CD4-positive, alpha-beta T cell treated with Interleukin-2 at 100 ng/mL for 4 hours (primary cell): ENCODE measurements around the gene DMRT1.
"Not testable (repeated sequence)": the region's sequence is repeated elsewhere in the genome, so short reads cannot be mapped to it uniquely, and the experiment has no call there.

ENCODE experiments used
- DNase-seq: peaks from one replicate; pipeline ENCODE4 v3.0.0-alpha.2; 2020; ENCODE audit warnings: low spot score

The DMRT1 gene

DNA sequence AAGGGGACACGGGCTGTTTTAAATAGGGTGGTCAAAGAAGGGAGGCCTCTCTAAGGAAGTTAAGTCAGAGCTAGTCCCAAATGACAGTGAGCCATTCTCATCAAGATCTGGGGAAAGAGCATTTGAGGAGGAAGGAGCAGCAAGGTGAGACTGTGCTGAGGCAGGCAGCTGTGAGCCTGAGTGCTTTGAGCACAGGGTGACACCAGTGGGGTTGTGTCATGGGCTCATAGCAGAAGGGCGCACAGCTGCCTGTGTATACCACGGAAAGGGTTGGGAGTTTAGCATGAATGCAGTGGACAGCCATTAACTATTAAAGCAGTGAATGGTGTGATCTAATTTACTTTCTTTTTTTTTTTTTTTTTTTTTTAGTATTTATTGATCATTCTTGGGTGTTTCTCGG lies 19.2 kb downstream of the DMRT1 start:
- DNase-seq: no peak

- not testable (repeated sequence) for DNase-seq
These were observed 20.0 kb downstream of the DMRT1 start for GRCh38 chr9:861525-861924.

DNA sequence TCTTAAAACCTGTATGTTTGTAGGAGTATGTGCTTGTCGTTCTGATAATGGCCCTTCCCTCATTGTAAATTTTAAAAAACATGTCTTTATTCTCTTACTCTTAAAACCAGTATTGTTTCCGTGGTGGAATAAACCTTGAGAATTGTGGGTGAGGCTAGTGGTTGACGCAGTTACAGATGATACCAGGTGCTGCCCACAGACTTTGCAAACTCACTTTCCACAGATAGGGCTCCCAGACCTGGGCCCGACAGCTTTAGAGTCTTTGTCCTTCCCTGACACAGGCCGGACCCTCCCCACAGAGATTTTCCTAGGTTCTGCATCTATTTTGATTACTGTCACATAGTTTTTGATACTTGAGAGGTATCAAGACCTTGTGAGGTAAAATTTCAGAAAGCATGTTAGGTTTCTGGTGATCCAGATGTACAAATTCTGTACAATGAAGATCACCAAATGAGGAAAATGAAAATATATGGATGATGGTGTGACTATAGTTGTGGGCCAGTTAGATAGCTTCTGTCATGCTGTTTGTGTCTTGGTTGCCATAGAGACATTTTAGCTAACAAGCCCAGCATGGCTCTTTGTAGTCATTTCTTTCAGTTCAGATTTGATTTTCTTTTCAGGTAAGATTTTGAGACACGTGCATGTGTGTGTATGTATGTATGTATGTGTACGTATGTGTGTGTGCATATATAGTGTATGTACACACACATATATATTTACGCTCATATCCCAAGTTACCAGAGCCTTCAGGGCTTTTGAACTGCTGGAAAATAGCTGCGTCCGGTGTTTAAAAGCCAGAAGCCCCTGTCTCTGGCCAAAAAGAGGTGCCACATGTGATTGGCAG lies 33.8 kb downstream of the DMRT1 start:
- no peak for DNase-seq

DNA sequence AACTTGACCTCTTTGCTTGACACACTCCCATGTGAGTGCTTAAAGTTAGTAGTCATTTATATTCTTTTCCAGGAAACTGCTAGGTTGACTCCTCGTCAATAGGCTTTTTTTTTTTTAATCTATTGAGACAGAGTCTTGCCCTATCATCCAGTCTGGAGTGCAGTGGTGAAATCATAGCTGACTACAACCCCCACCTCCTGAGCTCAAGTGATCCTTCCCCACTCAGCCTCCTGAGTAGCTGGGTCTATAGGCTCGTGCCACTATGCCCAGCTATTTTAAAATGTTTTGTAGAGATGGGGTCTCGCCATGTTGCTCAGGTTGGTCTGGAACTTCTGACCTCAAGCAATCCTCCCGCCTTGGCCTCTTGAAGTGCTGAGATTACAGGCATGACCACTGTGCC lies 34.9 kb downstream of the DMRT1 start:
- no peak for DNase-seq

GRCh38 chr9:878239-878638 lies 36.7 kb downstream of the DMRT1 start:
- DNase-seq: no peak

DNA sequence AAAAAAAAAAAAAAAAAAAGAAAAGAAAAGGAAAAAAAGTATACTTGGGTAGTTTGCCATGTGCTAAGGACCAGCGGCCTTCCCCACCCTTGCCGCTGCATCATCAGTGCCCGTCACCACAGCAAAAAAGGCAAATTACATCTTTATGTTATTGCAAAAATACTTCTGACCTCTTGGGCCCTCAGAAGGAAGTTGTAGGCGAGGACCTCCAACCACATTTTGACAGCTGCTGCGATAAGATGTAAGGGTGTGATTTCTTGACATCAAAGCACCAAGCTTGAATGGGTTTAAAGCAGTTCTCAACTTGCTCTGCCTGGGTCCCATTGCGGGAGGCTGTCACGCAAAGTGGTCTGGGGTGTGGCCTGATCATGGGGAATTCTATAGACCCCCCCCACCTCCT lies 39.2 kb downstream of the DMRT1 start:
- no peak for DNase-seq

DNA sequence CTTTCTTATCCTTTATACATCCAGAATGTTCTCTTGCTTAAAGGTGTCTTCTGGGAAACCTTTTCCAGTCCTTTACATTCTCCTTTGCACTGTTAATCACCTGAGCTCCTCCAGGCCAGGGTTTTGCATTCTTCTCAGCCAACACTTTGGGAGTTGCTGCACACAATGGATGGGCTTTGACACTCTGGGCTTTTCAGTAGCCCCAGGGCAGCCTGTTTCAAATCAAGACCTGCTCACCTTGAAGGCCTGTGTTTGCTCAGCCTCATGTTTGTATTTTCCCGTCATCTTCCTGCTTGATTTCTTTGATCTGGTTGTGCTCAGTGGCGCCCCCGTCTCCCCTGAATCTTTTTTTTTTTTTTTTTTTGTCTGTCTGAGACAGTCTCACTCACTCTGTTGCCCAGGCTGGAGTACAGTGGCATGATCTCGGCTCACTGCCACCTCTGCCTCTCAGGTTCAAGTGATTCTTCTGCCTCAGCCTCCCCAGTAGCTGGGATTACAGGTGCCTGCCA lies 41.0 kb downstream of the DMRT1 start:
- DNase-seq: no peak

DNA sequence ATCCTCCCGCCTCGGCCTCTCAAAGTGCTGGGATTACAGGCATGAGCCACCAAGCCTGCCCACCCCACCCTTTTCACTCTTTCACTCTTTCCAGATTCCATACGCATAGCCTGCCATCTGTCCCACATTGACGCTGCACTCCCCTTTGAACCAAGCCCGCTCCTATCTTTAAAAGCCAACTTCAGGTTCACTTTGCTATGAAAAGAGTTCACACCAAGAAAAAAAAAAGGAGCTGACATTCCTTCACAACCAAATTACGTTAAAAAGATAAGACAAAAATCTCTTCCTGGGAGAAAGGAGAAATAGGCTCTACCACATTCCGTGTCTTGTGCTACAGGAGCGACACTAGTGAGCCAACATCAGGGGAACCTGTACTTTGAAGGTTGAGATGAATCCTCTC lies 41.5 kb downstream of the DMRT1 start:
- DNase-seq: no peak

GRCh38 chr9:886886-887285 lies 45.4 kb downstream of the DMRT1 start:
- DNase-seq: no peak

- DNase-seq: no peak
These were observed 50.6 kb downstream of the DMRT1 start for GRCh38 chr9:892123-892522.

DNA sequence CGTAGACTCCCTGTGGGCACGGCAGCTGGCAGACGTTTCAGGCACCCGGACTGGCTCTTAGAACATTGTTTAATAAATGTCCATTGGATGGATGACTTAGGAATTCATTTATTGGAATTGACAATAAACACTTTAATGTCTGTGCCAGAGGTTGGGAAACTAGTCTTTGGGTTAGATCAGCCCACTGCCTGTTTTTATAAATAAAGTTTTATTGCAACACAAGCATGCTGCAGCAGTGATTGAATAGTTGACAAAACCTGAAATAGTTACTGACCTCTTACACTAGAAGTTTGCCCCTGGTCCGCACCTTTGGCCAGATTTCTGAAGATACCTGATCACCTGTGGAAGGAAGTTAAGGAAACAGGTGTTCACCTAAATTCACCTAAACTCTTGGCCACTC lies 51.6 kb downstream of the DMRT1 start:
- DNase-seq: no peak

DNA sequence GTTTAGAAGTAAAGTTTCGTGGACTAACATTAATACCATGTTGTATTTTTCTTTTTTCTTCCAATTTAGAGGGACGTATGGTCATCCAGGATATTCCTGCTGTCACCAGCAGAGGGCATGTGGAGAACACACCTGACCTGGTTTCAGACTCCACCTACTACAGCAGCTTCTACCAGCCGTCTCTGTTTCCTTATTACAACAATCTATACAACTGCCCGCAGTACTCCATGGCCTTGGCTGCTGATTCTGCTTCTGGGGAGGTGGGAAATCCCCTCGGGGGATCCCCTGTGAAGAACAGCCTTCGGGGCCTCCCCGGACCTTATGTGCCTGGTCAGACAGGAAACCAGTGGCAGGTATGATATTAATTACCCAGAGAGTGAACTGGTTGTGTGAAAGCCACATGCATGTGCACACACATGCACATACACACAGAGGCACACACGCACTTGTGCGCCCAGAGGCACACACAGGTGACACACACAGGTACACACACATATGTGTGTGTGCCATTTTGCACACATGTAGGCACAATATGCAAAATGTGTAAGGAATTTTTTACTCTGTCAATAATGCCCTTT lies 52.4 kb downstream of the DMRT1 start:
- peak; percentile 52 for DNase-seq

DNA sequence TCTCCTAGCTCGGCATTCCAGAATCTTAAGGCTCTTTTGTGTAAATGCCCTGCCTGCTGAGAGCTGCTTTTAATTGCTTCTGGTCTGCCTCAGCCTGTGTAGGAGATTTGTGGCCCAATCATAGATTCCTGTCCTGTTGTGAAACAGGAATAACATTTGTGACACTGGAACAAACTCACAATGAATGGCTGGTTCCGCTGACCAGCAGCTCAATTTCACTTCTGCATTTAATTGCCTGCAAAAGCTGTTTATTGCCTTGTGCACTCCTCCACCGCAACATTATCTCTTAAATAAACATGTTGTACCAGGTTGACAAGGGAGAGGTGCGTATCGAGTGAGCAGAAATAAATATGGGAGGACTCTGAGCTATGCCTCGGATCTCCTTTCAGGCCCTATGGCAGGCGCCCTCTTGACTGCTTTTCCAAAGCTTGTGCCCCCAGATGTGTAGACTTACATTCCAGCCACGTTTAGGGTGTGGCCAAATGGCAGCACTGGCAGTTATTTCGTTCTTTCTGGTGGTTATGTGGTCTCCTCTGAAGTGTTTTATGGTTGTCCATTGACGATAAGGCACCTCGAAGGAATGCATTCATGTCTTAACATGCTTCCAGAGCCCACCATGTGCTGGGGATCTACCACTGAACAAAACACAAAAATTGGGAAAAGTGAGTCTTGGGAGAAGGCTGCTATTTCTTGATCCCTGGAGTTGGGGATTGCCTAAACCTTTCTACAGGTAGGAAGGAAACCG lies 58.1 kb downstream of the DMRT1 start:
- DNase-seq: no peak

DNA sequence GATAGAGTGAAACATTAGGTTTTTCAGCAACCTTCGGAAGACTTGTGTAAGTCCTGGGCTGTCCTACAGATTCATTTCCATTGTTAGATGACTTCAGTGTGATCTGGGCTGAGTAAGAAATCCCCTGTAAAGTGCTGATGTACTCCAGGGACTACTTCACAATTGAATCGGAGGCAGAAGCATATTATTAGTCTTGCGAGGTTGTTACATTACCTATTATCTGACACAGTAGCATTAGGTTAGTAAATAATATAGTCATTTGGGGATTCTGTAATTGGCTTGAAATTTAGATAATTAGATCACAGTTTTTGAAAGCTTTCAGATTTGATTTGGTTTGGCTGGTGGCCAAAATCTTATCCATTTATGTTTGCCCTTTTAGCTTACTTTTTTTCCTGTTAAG lies 62.4 kb downstream of the DMRT1 start:
- DNase-seq: no peak

- DNase-seq: no peak
These were observed 64.4 kb downstream of the DMRT1 start for GRCh38 chr9:905906-906305.

DNA sequence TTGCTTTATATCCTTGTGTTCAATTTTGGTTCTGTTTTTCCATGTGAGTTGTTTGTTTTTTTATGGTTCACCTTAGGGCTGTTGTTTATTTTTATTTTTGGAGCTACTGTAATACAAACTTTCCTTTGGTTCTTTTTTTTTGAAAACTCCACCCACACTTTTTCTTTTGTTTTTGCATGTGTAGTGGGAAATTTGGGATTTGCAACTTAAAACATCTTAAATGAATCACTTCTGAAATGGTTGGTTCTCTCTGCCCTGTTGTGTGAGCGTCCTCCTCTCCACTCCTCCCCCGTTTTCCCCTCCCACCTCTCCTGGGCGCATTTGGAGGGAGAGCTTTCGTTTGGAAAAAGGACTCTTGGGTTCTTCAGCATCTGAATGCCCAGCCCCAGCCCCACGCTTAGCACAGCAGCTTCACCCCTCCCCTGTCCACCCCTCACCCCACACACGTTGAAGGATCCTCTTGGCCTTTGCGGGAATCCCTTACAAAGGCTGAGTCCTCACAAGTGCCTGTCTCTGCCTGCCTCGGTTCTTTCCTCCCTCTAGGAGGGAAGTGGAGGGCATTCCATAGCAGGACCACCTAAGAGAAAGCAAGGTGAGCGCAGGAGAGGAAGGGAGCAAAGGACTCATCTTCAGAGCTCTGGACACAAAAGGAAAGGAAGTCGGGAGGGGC lies 67.2 kb downstream of the DMRT1 start:
- no peak for DNase-seq

DNA sequence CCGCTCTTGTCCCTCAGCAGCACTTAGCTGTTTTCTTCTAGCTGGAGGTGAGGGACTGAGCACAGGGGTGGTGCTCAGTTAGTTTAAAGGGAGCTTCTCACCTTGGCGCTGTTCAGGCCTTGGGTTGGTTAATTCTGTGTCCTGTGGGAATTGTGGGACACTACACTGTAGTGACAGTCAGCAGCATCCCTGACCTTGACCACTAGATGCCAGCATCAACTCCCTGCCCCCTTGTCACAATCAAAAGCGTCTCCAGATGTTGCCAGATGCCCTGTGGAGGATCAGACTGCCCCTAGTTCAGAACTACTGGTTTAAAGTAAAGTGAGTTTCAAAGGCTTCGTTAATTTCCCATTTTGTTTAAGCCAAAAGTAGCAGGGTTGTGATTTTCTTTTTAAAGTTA lies 69.5 kb downstream of the DMRT1 start:
- DNase-seq: no peak

GRCh38 chr9:912776-913175 lies 71.3 kb downstream of the DMRT1 start:
- no peak for DNase-seq

GRCh38 chr9:913526-913925 lies 72.0 kb downstream of the DMRT1 start:
- DNase-seq: not testable (repeated sequence)

DNA sequence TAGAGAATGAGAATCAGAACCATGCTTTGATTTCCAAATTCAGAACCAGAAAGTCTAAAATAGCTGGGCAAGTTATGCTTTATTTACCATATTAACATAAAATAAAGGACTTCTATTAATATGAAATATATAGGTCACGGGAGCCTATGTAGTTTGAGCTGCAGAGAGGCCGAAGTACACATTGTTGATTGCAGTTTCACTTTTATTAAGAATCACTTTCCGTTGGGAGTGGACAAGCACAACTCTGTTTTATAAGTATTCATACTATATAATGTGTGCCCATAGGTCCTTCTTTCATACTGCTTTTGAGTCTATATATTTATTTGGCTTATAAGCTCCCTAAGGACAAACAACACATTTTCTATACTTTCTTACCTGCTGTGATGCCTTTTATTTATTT lies 76.2 kb downstream of the DMRT1 start:
- DNase-seq: no peak

- no peak for DNase-seq
These were observed 79.4 kb downstream of the DMRT1 start for GRCh38 chr9:920927-921326.

DNA sequence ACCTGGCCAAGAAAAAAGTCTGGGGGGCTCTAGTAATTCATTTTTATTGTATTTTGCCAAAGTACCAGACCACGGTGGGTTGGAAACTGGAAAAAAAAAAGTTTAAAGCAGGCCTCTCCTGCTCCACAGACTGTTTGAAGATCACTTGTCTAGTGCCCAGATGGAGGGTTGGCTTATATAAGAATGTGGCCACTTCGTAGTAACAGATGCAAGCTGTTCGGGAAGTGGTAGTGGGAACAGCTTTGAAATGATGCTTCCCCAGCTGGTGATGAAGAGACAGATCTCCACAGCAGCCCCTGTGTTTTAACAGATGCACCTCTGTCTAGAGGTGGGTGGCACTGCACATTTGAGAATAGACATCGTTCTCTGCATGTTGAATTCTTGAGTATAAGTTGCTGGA lies 80.7 kb downstream of the DMRT1 start:
- DNase-seq: no peak
